B cell (primary cell): ENCODE measurements around the gene SLU7.

Source experiments
- EZH2 ChIP-seq: IDR thresholded peaks from 2 replicates; pipeline ENCODE4 v1.6.1; 2012; ENCODE audit warnings: borderline replicate concordance, low read depth, mild to moderate bottlenecking, moderate library complexity, low read length; ENCODE audit not compliant: insufficient read depth, poor library complexity, severe bottlenecking
- TF ChIP-seq, protein P1 (sequence below): fragments of 200-600 bp; IDR thresholded peaks from one replicate; pipeline ENCODE4 v1.8.0; 2022; ENCODE audit warnings: antibody characterized with exemption, mild to moderate bottlenecking

GRCh38 chr5:160376416-160376815 lies 42.5 kb downstream of the SLU7 start:
- TF ChIP-seq, protein P1, sequence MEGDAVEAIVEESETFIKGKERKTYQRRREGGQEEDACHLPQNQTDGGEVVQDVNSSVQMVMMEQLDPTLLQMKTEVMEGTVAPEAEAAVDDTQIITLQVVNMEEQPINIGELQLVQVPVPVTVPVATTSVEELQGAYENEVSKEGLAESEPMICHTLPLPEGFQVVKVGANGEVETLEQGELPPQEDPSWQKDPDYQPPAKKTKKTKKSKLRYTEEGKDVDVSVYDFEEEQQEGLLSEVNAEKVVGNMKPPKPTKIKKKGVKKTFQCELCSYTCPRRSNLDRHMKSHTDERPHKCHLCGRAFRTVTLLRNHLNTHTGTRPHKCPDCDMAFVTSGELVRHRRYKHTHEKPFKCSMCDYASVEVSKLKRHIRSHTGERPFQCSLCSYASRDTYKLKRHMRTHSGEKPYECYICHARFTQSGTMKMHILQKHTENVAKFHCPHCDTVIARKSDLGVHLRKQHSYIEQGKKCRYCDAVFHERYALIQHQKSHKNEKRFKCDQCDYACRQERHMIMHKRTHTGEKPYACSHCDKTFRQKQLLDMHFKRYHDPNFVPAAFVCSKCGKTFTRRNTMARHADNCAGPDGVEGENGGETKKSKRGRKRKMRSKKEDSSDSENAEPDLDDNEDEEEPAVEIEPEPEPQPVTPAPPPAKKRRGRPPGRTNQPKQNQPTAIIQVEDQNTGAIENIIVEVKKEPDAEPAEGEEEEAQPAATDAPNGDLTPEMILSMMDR: no peak
- TF ChIP-seq EZH2: no peak
